SK-N-SH (cell line): Measurements from ENCODE around the gene STXBP1. TPM values are rescaled to one million over a fixed set of nuclear protein-coding genes. Genes with fewer than 3 reads are reported as not detected.

Experiments used
- CTCF ChIA-PET: fragments of 300-600, 350-600 bp; formaldehyde crosslinking; extraction: SDS; loops from one replicate; lab custom pipeline; 2021; lab: Yijun Ruan, JAX
- POLR2A ChIA-PET: fragments of 350-600 bp; sonication (Branson Sonifier 250); formaldehyde crosslinking; extraction: SDS; loops from one replicate; lab custom pipeline; 2020; ENCODE audit warnings: antibody characterized with exemption, inconsistent platforms; lab: Yijun Ruan, JAX
- DNase-seq: peaks from one replicate; pipeline ENCODE4 v3.0.0; 2012
- H2AFZ ChIP-seq: fragments of 200-600 bp; sonication (generic); 2 replicates; pipeline ENCODE4 v1.8.1; 2016; ENCODE audit warnings: antibody characterized with exemption, mild to moderate bottlenecking, low read depth
- H3F3A ChIP-seq: fragments of 200-600 bp; sonication (generic); replicated peaks from 2 replicates; pipeline ENCODE3; 2016; ENCODE audit warnings: antibody characterized with exemption, mild to moderate bottlenecking; ENCODE audit not compliant: insufficient read depth
- H3K27ac ChIP-seq, 2 experiments: fragments of 200-500 bp in 1 of 2; fragments of 200-600 bp in 1 of 2; sonication (Bioruptor generic) in 1 of 2; sonication (generic), shearing (Covaris generic) in 1 of 2; 2 replicates each; pipeline versions ENCODE4 v1.5.1 to v1.6.1; 2014 to 2016; ENCODE audit warnings: low read depth in 2 of 2, inconsistent platforms in 1 of 2, low read length in 1 of 2, mild to moderate bottlenecking in 1 of 2, mixed read lengths in 1 of 2
- H3K27me3 ChIP-seq: fragments of 200-600 bp; sonication (generic), shearing (Covaris generic); 2 replicates; pipeline ENCODE4 v1.6.1; 2016; ENCODE audit warnings: mixed run types; ENCODE audit not compliant: insufficient read depth
- H3K36me3 ChIP-seq, 2 experiments: fragments of 200-500 bp in 1 of 2; fragments of 200-600 bp in 1 of 2; sonication (Bioruptor generic) in 1 of 2; sonication (generic) in 1 of 2; replicated peaks in 1 of 2; 2 replicates each; pipeline versions ENCODE3 to v1.5.1; 2014 to 2016; ENCODE audit warnings: low read length in 1 of 2, mild to moderate bottlenecking in 1 of 2; ENCODE audit not compliant: insufficient read depth in 2 of 2, control insufficient read depth in 1 of 2
- H3K4me1 ChIP-seq, 2 experiments: fragments of 200-500 bp in 1 of 2; fragments of 200-600 bp in 1 of 2; sonication (Bioruptor generic) in 1 of 2; sonication (generic), shearing (Covaris generic) in 1 of 2; 2 replicates each; pipeline versions ENCODE4 v1.5.1 to v1.6.1; 2014 to 2016; ENCODE audit warnings: low read depth in 1 of 2, low read length in 1 of 2, mixed run types in 1 of 2; ENCODE audit not compliant: insufficient read depth in 2 of 2, control insufficient read depth in 1 of 2
- H3K4me2 ChIP-seq: fragments of 200-600 bp; sonication (generic), shearing (Covaris generic); 2 replicates; pipeline ENCODE4 v1.6.1; 2017; ENCODE audit warnings: mixed run types
- H3K4me3 ChIP-seq, 2 experiments: fragments of 200-500 bp in 1 of 2; fragments of 200-600 bp in 1 of 2; sonication (Bioruptor generic) in 1 of 2; sonication (generic), shearing (Covaris generic) in 1 of 2; 2 replicates each; pipeline versions ENCODE4 v1.5.1 to v1.8.1; 2014 to 2016; ENCODE audit warnings: low read depth in 2 of 2, inconsistent platforms in 1 of 2, low read length in 1 of 2, mild to moderate bottlenecking in 1 of 2, mixed read lengths in 1 of 2, moderate library complexity in 1 of 2
- H3K79me2 ChIP-seq: fragments of 200-600 bp; sonication (generic); 2 replicates; pipeline ENCODE4 v1.8.1; 2017; ENCODE audit warnings: mild to moderate bottlenecking; ENCODE audit not compliant: insufficient read depth
- H3K9ac ChIP-seq: fragments of 200-600 bp; sonication (generic); 2 replicates; pipeline ENCODE4 v1.6.1; 2017; ENCODE audit warnings: mixed run types
- H3K9me2 ChIP-seq: fragments of 200-600 bp; sonication (generic); 2 replicates; pipeline ENCODE4 v1.6.1; 2017; ENCODE audit warnings: mixed run types
- H3K9me3 ChIP-seq: fragments of 200-600 bp; sonication (generic); 2 replicates; pipeline ENCODE4 v1.6.1; 2017; ENCODE audit warnings: mixed run types, mild to moderate bottlenecking, moderate library complexity
- H4K20me1 ChIP-seq: fragments of 200-600 bp; sonication (generic); 2 replicates; pipeline ENCODE4 v1.6.1; 2017; ENCODE audit warnings: mild to moderate bottlenecking, mixed run types; ENCODE audit not compliant: insufficient read depth
- CHD2 ChIP-seq: fragments of 150-350 bp; IDR thresholded peaks from 2 replicates; pipeline ENCODE4 v1.6.1; 2018; ENCODE audit warnings: low read length; ENCODE audit not compliant: partially characterized antibody
- CTCF ChIP-seq: fragments of 200-600 bp; sonication (generic); IDR thresholded peaks from 2 replicates; pipeline ENCODE4 v1.6.1; 2017; ENCODE audit warnings: antibody characterized with exemption, mild to moderate bottlenecking, moderate library complexity
- EP300 ChIP-seq, 2 experiments: IDR thresholded peaks; 2 replicates each; pipeline versions ENCODE4 v1.4.0 to v1.6.1; 2012; ENCODE audit warnings: borderline replicate concordance in 1 of 2, low read depth in 1 of 2, low read length in 1 of 2
- GABPA ChIP-seq: IDR thresholded peaks from 2 replicates; pipeline ENCODE4 v1.4.0; 2012; ENCODE audit warnings: low read depth, mild to moderate bottlenecking
- GATA2 ChIP-seq: sonication (generic); formaldehyde crosslinking; IDR thresholded peaks from 2 replicates; pipeline ENCODE4 v1.5.0; 2020; ENCODE audit warnings: mild to moderate bottlenecking, missing genetic modification reagents
- JUND ChIP-seq: IDR thresholded peaks from 2 replicates; pipeline ENCODE4 v1.4.0; 2012
- MXI1 ChIP-seq: IDR thresholded peaks from 2 replicates; pipeline ENCODE4 v1.6.1; 2012; ENCODE audit warnings: mild to moderate bottlenecking, low read depth, low read length, improper control_type of control experiment
- RCOR1 ChIP-seq: fragments of 150-350 bp; IDR thresholded peaks from 2 replicates; pipeline ENCODE4 v1.6.1; 2017; ENCODE audit warnings: antibody characterized with exemption, low read length
- REST ChIP-seq: IDR thresholded peaks from 2 replicates; pipeline ENCODE4 v1.6.1; 2012; ENCODE audit warnings: mild to moderate bottlenecking, low read depth, low read length, moderate library complexity
- TAF1 ChIP-seq: IDR thresholded peaks from 2 replicates; pipeline ENCODE4 v1.6.1; 2012; ENCODE audit warnings: low read depth, mild to moderate bottlenecking, low read length, moderate library complexity, borderline replicate concordance
- TCF12 ChIP-seq: IDR thresholded peaks from 2 replicates; pipeline ENCODE4 v1.4.0; 2012
- WGBS: methylation state at CpG from one replicate; pipeline ENCODE4 v1.1.6; 2017; ENCODE audit warnings: low lambda C conversion rate; 5-methylcytosine and 5-hydroxymethylcytosine counted together
- polyA plus RNA-seq, 3 experiments: library from polyadenylated mRNA; depleted of rRNA; stranded (reverse); fragments of >200 nt; gene quantifications; 2 replicates each; pipeline ENCODE4 v1.2.3, GENCODE V29; 2012

Gene STXBP1
- polyA plus RNA-seq, 1 of the 3 experiments (the other 2 are of a cell fraction) = 44.3 TPM

- no peak for TF ChIP-seq TAF1
- no peak for TF ChIP-seq RCOR1
- TF ChIP-seq REST = no peak
- no peak for TF ChIP-seq TCF12
- TF ChIP-seq GABPA = no peak
- no peak for TF ChIP-seq JUND
- TF ChIP-seq CHD2 = no peak
- TF ChIP-seq GATA2 = peak; percentile 60
- peak; percentile 41 for TF ChIP-seq MXI1
- TF ChIP-seq, all 33 proteins: peak for 4
These were observed 49.0 kb downstream of the STXBP1 start (continued) for GRCh38 chr9:127660886-127661741.

GRCh38 chr9:127662617-127663016 is 50.5 kb downstream of the STXBP1 start:
- no peaks in the 10 kb centered on the region for H3K79me2 ChIP-seq
- H3K9me3 ChIP-seq = no peaks in the 10 kb centered on the region
- no peaks in the 10 kb centered on the region for H3K27me3 ChIP-seq
- CTCF ChIA-PET = interaction anchor here (1.4 to 3.2 kb wide), 4 partner anchors 12 to 72 kb away, joined by 3 to 22 read pairs (median 6); partner anchors contain the start of gene TOR2A
- peak overlapping the region in 1 of 2 experiments; percentile 56; a peak in 1 of 4 replicates for H3K27ac ChIP-seq
- 88% methylated on average over 1 of the region's 1 CpG for WGBS
- H3K9me2 ChIP-seq = no peaks in the 10 kb centered on the region
- no peak overlapping the region for H2AFZ ChIP-seq
- no peak for TF ChIP-seq CTCF
- TF ChIP-seq MXI1 = no peak
- no peak for TF ChIP-seq EP300 (IDR thresholded peaks at IDR 0.05; ENCODE audit: borderline replicate concordance in 1 of 2, low read depth in 1 of 2, low read length in 1 of 2)
- no peak for TF ChIP-seq RCOR1
- no peak for TF ChIP-seq CHD2
- TF ChIP-seq, all 33 proteins: peak for 0
- POLR2A ChIA-PET = interaction anchor here (0.5 kb wide), 1 partner anchor 27 kb away, joined by 3 read pairs; no protein-coding TSS in a partner anchor
- Histone ChIP-seq H3K9ac (no peak overlapping the region), H4K20me1 (no peaks in the 10 kb centered on the region), H3K4me1 (peaks cover 0 to 61% of the 10 kb centered on the region in 2 experiments; a peak in 2 of 4 replicates), H3K36me3 (peaks cover 22 to 41% of the 10 kb centered on the region in 2 experiments), H3K4me2 (no peak overlapping the region), H3K4me3 (no peak overlapping the region), H3F3A (peaks cover 4% of the 10 kb centered on the region)
- DNase-seq = no peak
